NCI-H146 treated with DMSO at 0.1 percent for 48 hours (cell line): ENCODE results near the gene PFDN2.
A peak's percentile ranks its signal among the peaks of the same experiment; 100 is the strongest.
"Not testable (repeated sequence)": the region's sequence is repeated elsewhere in the genome, so short reads cannot be mapped to it uniquely, and the experiment has no call there.

Experiments
- DNase-seq: peaks from one replicate; lab custom pipeline; 2025; ENCODE audit not compliant: unreplicated experiment; lab: John Stamatoyannopoulos, UW

The PFDN2 gene

DNA sequence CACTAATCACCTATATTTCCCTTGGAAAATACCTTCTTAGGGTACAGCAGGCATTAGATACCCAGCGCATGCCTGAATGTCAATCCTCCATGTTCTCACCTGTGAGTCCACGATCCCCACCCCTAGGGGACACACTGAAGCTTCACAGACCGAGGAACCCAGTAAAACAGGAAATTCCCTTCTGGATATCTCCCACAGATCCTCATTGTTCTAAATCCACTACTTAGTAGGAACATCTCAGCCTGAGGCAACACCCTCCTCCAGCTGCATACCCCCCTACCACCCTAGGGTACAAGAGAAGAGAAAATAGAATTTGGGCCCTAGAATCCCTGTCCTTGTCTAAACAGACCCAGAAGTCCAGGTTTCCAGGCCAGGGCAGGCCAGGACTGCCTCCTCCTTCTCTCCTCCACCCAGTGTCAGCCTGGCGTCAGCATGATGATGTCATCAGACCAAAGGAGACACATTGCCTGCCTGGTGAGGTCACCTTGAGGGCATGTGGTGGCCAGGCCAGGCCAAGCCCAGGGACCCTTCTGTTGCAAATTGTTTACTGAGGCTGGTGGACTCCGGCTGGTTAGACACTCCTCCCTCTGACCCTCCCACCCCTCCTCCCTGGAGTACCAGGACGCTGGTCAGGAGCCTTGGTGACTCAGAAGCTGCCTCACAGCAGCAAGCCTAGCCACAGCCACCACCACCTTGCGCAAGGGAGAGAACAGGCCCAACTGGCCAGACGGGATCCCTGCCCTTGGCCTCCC is 34.7 kb downstream of the PFDN2 start:
- no peak for DNase-seq

DNA sequence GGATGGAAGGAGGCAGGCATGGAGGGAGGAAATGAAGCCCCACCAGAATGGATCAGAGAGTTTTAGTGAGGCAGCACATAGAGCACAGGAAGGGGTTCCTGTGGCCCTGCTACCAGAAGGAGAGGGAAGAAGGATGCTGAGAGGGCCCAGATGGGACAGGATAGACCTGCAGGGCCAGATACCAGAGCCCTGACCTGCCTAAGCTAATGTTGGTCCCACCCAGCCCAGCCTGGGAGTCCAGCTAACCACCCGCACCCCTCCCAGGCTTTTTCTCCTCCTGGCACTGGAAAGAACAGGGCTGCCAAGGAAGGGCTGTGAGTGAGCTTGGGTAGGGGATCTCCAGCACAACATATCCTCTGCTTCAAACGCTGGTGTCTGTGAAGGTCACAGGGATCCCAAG is 35.4 kb downstream of the PFDN2 start:
- no peak for DNase-seq

DNA sequence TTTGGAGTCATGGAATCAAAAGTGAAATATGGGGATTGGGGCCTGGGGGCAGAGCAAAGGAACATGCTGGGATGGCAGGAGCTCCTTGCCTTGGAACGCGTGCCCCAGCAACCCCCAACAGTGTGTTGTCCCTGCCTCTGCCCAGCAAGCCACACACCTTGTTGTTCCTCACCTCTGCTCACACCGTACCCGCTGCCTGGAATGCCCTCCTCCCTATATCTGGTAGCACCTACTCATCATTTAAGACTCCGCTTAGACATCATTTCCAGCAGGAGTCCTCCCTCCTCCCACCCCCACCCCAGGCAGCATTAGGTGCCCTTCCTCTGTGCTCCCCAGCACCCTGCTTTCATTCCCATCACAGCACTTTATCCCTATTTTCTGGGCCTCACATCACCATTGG is 36.3 kb downstream of the PFDN2 start:
- DNase-seq = no peak

DNA sequence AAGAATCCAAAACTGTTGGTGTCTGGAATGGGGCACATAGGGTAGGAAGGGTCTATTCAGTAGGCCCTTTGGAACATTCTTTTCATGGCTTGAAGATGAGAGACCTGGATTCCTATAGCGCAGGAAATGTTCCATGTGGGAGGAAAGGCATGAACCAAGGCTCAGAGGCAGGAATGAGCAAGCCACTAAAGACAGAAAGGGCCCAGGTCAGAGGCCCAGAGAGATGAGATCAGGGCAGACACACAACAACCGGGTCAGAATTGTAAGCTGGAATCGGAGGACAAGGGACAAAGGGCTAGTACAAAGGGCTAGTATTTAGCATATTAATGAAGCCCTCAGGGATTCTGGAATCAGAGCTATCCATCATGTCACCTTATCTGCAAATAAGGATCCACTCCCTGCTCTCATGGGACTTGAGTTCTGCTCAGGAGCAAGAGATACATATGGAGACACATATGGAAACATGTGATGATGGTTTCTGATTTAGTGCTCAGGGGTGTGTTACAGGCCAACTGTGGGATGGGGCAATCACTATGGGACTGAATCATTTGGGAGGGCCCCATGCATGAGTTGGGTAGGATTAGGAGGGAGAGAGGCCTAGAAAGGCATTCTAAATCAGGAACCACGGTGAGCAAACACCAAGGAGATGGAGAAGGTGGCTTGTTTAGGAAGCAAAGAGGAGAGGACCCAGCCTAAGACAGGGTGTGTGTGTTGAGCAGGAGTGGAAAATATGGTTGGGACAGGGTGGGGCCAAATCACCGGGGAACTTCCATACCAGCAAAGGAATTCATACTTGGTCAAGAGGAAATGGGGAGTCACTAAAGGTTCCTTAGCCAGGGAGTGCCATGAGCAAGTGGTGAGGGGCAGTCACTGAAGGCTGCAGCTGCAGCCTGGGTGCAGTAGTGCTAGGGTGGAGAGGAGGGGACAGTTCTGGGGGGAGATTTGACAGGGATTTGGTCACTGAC is 37.1 kb downstream of the PFDN2 start:
- DNase-seq = peak; percentile 17

DNA sequence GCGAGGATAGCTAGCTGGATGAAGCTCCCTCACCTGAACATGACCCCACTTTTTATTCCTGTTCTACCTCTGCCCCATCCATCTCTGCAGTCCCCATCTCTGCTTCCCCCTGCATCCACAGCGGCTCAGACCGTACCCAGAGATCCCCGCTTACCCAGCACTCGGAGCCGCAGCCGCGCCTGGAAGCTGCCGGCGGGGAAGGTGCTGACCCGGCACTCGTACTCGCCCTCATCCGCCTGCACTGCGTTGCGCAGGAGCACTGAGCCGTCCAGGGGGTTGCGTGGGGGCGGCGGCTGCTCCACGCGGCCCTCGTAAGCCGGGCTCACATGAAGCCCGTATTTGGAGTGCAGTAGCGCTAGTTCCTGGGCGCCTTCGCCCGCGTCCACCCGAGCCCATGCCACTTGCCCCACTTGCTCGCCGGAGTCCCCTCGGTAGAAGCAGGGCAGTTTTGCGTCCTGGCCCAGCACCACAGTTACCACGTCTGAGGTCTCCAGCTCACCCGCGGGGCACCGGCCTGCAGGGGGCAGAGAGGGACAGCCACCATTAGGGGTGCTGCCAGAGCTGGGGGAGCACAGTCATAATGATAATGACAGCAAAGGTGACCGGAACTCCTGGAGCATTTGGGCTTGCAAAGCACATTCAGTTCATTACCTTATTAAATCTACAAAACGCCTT is 38.3 kb downstream of the PFDN2 start:
- DNase-seq = no peak

DNA sequence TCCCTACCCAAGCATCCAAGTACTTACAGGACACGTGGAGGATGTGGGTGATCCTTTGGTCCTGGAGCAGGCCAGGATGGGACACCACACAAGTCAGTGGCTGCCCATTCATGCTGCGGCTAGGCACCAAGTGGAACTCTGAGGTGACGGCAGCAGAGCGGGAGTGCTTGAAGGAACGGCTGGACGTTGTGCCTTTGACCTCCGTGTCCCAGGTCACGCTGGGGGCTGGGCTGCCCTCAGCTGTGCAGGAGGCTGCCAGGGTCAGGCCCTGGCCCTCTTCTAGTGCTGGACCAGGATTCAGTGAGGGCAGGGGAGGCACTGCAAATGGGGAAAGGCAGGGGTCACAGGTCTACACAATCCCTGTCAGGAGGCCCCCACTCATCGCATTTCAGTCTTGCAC is 40.4 kb downstream of the PFDN2 start:
- DNase-seq = no peak

DNA sequence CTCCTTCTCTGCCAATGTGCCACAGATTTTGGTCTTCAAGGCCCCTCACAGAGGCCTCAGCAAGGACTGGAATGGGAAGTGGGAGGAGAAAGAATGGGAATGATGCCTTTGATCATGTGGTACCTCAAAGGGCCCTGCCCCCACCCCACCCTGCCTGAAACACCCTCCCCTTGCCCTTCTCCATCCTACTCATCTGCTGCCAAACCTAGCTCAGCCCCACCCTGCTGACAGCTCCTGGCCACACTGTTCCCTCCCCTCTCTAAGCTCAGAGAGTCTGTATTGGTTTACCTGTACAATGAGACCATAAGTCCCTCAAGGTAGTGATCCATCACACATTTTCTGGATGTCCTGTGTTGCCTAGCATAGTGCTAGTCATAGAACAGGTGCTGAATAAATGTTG is 41.4 kb downstream of the PFDN2 start:
- DNase-seq = no peak

DNA sequence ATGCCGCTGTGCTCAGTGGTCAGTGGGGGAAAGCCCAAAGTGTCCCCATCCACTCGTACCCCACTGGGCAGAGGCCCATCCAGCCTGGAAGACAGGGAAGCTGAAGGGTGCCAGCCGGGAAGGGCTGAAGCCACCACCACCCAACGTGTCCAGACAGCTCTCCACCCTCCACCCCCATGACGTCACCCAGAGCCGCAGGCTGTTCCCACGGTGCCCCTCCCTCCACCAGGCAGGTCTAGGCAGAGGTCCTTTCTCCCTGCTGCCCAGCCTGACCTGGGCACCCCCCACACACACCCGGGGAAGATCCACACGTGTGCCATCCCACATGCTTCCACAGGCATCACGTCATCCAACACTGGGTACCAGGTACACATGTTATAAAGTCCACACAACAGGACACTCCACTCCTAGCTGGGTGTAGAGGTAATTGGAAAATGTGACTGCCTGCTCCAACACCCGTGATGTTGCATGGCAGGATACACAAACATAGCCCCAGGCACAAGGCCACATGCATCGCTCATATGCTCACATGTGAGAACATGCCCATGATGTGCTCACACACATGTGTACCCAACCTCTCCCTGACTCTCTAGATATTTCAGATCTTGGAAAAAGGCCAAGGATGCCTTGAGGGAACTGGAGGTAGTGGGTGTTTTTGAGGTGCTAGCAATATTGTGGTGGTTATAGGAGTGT is 43.0 kb downstream of the PFDN2 start:
- DNase-seq = no peak

DNA sequence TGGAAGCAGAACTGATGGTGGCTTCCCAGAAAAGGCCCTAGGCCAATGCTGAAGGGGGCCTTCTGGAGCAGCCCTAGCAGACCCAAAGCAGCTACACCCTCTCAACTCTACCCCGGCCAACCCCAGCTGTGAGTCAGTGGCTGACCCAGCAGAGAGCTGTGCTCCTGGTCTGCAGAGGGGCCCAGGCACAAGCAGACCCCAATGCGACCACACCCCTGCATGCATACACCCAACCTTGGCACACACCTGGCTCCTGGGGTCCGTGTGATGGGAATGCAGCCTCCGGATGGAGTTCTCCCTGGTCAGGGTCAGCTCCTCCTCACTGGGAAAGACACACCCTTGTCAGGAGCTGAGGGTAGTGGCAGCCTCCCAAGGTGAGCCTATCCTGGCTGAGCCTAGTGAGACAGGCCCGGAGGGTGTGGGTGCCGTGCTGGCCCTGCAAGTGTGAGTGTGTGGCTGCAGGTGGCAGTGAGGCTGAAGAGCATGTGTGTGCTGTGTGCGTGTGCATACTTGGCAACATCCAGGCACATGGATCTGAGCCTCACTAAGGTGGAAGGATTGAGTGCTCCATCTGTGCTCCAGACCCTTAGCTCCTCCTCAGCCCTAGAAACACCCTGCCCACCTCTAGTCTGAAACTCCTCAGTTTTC is 44.2 kb downstream of the PFDN2 start:
- DNase-seq = no peak

DNA sequence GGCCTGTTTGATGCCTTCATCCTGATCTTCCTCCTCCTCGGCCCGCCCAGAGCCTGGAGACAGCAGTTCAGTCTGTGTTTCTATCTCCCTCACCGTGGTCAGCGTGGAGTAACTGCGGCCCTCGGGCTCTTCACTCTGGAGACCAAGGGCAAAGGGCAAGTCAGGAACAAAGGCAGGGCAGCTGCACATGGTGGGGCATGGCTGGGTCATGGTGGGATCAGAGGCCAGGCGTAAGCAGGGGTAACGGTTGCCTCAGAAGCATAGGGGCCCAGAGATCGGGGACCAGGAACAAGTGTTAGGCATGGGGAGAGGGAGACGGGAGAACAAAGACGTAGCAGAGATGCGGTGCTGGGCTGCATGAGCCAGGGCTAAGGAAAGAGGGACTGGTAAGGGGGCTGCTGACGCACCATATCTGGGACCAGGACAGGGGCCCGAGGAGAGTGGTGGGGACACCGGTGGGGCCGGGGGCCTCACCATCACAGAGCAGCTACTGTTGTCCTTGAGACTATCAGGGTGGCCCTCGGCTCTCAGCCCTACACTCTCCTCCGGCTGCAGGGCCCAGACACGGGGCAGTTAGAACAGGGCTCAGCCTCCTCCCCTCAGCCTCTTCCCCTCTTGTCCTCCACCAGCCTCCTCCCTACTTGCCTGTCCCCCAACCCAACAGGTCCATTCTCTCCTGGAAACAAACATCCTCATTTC is 44.9 kb downstream of the PFDN2 start:
- DNase-seq = no peak

DNA sequence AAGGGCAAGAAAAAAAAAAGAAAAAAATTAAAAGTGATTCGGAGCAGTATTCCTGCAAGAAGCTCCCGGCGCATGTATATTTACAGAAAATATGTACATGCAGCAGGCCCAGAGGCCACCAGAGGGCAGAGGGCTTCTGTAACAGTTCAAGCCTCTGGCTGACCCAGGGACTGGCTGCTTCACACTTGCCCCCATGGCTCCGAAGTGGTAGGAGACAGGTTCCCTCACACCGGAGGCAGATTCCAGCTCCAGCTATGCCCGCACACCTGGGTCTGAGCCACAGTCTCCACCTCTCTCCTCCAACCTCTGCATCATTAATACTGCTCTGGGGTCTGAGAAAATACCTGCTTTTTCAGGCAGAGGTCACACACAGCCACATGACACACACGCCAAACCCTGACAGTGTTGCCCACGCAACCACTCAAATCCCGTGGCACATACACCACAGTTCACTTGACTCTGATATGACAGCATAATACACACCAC is 45.9 kb downstream of the PFDN2 start:
- no peak for DNase-seq

DNA sequence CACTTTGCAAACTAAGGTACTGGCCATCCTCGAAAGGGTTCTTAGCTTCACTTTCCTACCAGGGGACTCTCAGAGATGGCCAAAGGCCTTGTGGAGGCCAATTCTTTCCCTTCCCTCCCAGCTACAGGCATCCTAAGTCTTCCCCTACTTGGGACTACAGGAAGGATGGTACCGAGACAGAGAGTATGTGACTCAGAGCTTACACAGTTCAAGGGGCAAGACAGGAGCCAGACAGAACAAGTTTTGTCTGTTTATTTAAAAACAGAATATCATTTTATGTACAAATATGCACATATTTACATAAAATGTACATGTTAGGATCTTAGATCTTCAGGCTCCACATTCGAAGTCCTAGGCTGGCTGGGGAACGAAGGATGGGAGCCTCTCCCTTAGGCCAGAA is 47.1 kb downstream of the PFDN2 start:
- no peak for DNase-seq

DNA sequence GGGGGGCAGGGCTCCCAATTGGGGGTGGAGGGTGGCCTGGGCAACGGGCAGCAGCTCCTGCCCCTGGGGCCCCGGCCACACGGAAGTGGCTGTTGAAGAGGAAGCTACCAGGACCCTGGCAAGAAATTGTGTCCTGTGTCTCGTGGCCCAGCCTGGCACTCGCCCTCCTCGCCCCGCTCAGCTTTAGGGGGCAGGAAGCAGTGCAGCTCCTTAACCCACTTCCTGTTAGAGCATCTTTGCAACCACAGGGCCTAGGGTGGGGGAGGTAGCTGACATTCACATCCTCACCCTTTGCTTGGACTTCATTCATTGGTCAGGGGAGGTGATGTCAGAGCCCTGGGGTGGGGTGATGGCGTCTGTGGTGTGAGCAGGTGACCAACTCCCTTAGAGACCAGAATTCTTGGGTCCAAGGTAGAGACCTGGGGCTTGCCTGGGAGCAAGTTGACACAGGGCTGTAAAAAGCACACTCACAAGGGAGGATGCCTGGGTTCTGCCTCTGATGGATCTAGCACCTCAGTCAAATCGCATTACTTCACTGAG is 48.0 kb downstream of the PFDN2 start, which contains the start of gene ARHGAP30:
ARHGAP30 (minus strand) TSS at position 161 of the 540 bp plus-strand sequence. CDS start 267 bp downstream, outside the sequence.
- DNase-seq = no peak

DNA sequence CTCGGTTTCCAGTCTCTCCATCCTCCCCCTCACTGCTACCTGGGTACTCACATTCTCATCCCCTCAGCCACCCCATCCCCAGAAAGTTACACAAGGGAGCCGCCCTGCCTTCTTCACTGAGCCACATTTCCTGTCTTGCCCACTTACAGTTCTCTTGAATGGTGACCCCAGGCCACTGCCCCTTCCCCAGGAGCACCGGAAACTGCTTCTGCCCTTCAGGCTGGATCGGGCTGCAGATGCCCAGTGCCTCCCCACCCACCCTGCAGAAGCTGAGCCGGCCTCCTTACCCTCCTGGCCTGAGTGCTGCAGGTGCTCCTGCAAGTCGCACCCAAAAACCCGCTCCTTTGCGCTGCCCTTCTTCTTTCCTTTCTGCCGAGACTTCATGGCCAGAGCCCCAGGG is 48.6 kb downstream of the PFDN2 start:
- DNase-seq = no peak

DNA sequence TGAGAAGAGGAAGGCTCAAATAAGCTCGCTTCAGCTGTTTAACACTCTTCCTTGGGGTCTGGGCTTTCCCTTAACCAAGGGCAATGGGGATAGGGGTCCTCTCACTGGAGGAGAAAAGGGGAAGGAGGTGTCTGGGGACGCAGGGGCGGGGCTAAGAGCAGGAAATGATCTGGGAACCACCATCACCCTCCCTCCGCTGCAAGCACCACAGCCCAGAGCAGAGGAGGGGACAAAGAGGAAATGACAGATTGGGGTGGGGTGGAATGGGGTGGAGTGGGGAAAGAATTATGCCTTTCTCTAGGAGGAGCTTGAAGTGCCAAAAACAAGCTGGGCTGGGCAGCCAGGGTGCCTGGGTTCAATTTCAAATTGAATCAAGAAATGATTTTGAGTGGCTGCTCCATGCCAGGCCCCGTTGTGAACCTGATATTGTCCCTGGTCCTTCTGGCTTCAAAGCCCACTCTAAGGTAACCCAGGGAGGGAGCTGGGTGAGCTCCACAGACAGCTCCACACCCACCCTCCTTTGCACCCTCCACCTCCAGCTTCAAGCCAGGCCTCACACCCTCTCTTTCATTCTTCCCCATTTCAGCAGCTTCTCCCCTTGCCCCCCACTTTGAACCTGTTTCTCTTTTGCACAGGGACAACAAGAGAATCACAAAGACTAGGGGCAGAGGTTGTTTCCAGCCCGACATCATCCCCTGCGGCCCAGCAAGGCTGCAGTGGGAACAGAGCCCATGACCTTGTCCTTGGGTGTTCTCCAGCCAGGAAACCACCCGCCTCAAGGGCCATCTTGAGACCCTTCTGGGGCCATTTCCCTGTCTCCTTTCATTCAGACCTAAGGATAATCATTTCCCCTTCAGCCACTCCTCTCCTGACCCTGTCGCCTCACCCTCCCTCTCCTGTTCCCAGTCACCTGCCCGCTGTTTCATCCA is 49.3 kb downstream of the PFDN2 start:
- DNase-seq = no peak

DNA sequence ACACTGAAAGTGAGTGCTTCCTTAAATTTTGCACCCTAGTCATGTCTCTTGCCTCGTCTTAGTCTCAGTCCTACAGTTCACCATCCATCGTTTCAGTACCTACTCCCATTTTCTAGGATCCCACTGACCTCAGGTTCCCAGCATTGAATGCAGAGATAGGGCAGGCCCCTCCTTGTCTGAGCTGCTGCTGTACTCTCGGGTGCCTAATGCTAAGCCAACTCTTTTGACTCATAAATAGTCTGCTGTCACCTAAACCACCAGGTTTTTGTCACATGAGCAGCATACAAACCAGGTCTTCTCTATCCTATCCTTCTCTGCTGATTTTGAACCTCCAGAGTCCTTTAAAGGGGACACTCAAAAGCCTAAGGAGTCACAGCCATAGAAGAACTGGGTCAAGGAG is 51.1 kb downstream of the PFDN2 start:
- no peak for DNase-seq

DNA sequence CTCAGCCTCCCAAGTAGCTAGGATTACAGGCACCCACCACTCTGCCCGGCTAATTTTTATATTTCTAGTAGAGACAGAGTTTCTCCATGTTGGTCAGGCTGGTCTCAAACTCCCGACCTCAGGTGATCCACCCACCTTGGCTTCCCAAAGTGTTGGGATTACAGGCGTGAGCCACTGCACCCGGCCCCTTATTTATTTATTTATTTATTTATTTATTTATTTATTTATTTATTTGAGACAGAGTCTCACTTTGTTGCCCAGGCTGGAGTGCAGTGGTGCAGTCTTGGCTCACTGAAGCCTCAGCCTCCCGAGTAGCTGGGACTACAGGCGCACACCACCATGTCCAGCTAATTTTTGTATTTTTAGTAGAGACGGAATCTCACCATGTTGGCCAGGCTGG is 52.2 kb downstream of the PFDN2 start:
- DNase-seq = not testable (repeated sequence)

DNA sequence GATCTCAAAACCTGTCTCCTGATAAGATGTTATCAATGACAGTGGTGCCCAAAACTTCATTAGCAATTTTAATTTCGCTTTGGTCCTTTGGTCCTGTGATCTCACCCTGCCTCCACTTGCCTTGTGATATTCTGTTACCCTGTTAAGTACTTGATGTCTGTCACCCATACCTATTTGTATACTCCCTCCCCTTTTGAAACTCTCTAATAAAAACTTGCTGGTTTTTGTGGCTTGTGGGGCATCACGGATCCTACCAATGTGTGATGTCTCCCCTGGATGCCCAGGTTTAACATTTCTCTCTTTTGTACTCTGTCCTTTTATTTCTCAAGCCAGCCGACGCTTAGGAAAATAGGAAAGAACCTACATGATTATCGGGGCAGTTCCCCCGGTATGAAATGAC is 53.9 kb downstream of the PFDN2 start:
- DNase-seq = not testable (repeated sequence)
